T-helper 1 cell treated with Interleukin-12 subunit alpha and Interleukin-12 subunit beta and Interleukin-4 antibody, amounts not matched to agents 30 μg/mL and 1 μg/mL, for 36 hours (primary cell): ENCODE data around the gene NKX2-4.
A peak's percentile ranks its signal among the peaks of the same experiment; 100 is the strongest.

Experiments
- H3K27ac Mint-ChIP-seq: one replicate; pipeline ENCODE4 v1.8.0; 2021; ENCODE audit warnings: mild to moderate bottlenecking, mixed read lengths
- H3K27me3 Mint-ChIP-seq: one replicate; pipeline ENCODE4 v1.8.0; 2021; ENCODE audit warnings: low read depth, mixed read lengths
- H3K36me3 Mint-ChIP-seq: one replicate; pipeline ENCODE4 v1.8.0; 2021; ENCODE audit warnings: low read depth, mixed read lengths
- H3K4me1 Mint-ChIP-seq: one replicate; pipeline ENCODE4 v1.8.0; 2021; ENCODE audit warnings: low read depth, mixed read lengths
- H3K4me3 Mint-ChIP-seq: one replicate; pipeline ENCODE4 v1.8.0; 2021; ENCODE audit warnings: mild to moderate bottlenecking, moderate library complexity, mixed read lengths
- H3K9me3 Mint-ChIP-seq: one replicate; pipeline ENCODE4 v1.8.0; 2021; ENCODE audit warnings: mixed read lengths

Gene NKX2-4

GRCh38 chr20:21398109-21399004 lies 1.0 kb upstream of the NKX2-4 start:
- H3K4me1 Mint-ChIP-seq: peaks cover 8% of the 10 kb centered on the region
- H3K4me3 Mint-ChIP-seq: peak overlapping the region; percentile 7
- H3K9me3 Mint-ChIP-seq: no peaks in the 10 kb centered on the region
- H3K27ac Mint-ChIP-seq: peak overlapping the region; percentile 16
- H3K27me3 Mint-ChIP-seq: peaks cover 75% of the 10 kb centered on the region
- no peaks in the 10 kb centered on the region for H3K36me3 Mint-ChIP-seq

GRCh38 chr20:21396599-21397340 lies 556 bp downstream of the NKX2-4 start:
- H3K27ac Mint-ChIP-seq: no peak overlapping the region
- H3K36me3 Mint-ChIP-seq: peaks cover 5% of the 10 kb centered on the region
- no peak overlapping the region for H3K4me3 Mint-ChIP-seq
- H3K9me3 Mint-ChIP-seq: no peaks in the 10 kb centered on the region
- H3K27me3 Mint-ChIP-seq: peaks cover 79% of the 10 kb centered on the region
- peaks cover 24% of the 10 kb centered on the region for H3K4me1 Mint-ChIP-seq

GRCh38 chr20:21395666-21396598 lies 1.4 kb downstream of the NKX2-4 start:
- no peaks in the 10 kb centered on the region for H3K9me3 Mint-ChIP-seq
- H3K27me3 Mint-ChIP-seq: peaks cover 78% of the 10 kb centered on the region
- H3K36me3 Mint-ChIP-seq: peaks cover 9% of the 10 kb centered on the region
- H3K4me1 Mint-ChIP-seq: peaks cover 29% of the 10 kb centered on the region
- H3K27ac Mint-ChIP-seq: peak overlapping the region; percentile 71
- H3K4me3 Mint-ChIP-seq: peak overlapping the region; percentile 68

GRCh38 chr20:21395051-21395665 lies 2.2 kb downstream of the NKX2-4 start:
- H3K4me3 Mint-ChIP-seq: peak overlapping the region; percentile 68
- H3K27me3 Mint-ChIP-seq: peaks cover 73% of the 10 kb centered on the region
- peak overlapping the region; percentile 71 for H3K27ac Mint-ChIP-seq
- H3K4me1 Mint-ChIP-seq: peaks cover 29% of the 10 kb centered on the region
- peaks cover 17% of the 10 kb centered on the region for H3K36me3 Mint-ChIP-seq
- H3K9me3 Mint-ChIP-seq: no peaks in the 10 kb centered on the region

GRCh38 chr20:21394551-21394950 lies 2.8 kb downstream of the NKX2-4 start:
- peaks cover 29% of the 10 kb centered on the region for H3K4me1 Mint-ChIP-seq
- peaks cover 19% of the 10 kb centered on the region for H3K36me3 Mint-ChIP-seq
- H3K9me3 Mint-ChIP-seq: no peaks in the 10 kb centered on the region
- H3K27ac Mint-ChIP-seq: no peak overlapping the region
- H3K27me3 Mint-ChIP-seq: peaks cover 68% of the 10 kb centered on the region
- no peak overlapping the region for H3K4me3 Mint-ChIP-seq

GRCh38 chr20:21393816-21394519 lies 3.4 kb downstream of the NKX2-4 start:
- no peaks in the 10 kb centered on the region for H3K9me3 Mint-ChIP-seq
- no peak overlapping the region for H3K27ac Mint-ChIP-seq
- peaks cover 29% of the 10 kb centered on the region for H3K4me1 Mint-ChIP-seq
- H3K4me3 Mint-ChIP-seq: no peak overlapping the region
- peaks cover 62% of the 10 kb centered on the region for H3K27me3 Mint-ChIP-seq
- H3K36me3 Mint-ChIP-seq: peaks cover 21% of the 10 kb centered on the region

- Mint-ChIP-seq H3K4me1 (peaks cover 29% of the 10 kb centered on the region), H3K27ac (no peak overlapping the region), H3K9me3 (no peaks in the 10 kb centered on the region), H3K4me3 (no peak overlapping the region), H3K27me3 (peaks cover 54% of the 10 kb centered on the region), H3K36me3 (peaks cover 24% of the 10 kb centered on the region)
Observed at GRCh38 chr20:21393166-21393565, 4.2 kb downstream of the NKX2-4 start.

- H3K27ac Mint-ChIP-seq: no peak overlapping the region
- peaks cover 46% of the 10 kb centered on the region for H3K27me3 Mint-ChIP-seq
- peak overlapping the region; percentile 53 for H3K4me3 Mint-ChIP-seq
- peaks cover 33% of the 10 kb centered on the region for H3K36me3 Mint-ChIP-seq
- peaks cover 27% of the 10 kb centered on the region for H3K4me1 Mint-ChIP-seq
- H3K9me3 Mint-ChIP-seq: no peaks in the 10 kb centered on the region
Observed at GRCh38 chr20:21391972-21392352, 5.4 kb downstream of the NKX2-4 start.

- peaks cover 27% of the 10 kb centered on the region for H3K4me1 Mint-ChIP-seq
- H3K27ac Mint-ChIP-seq: no peak overlapping the region
- H3K27me3 Mint-ChIP-seq: peaks cover 46% of the 10 kb centered on the region
- peaks cover 36% of the 10 kb centered on the region for H3K36me3 Mint-ChIP-seq
- H3K9me3 Mint-ChIP-seq: no peaks in the 10 kb centered on the region
- H3K4me3 Mint-ChIP-seq: peak overlapping the region; percentile 53
Observed at GRCh38 chr20:21391185-21391971, 5.9 kb downstream of the NKX2-4 start.

- H3K9me3 Mint-ChIP-seq: no peaks in the 10 kb centered on the region
- peaks cover 46% of the 10 kb centered on the region for H3K27me3 Mint-ChIP-seq
- H3K36me3 Mint-ChIP-seq: peaks cover 36% of the 10 kb centered on the region
- H3K27ac Mint-ChIP-seq: no peak overlapping the region
- H3K4me3 Mint-ChIP-seq: no peak overlapping the region
- peaks cover 27% of the 10 kb centered on the region for H3K4me1 Mint-ChIP-seq
Observed at GRCh38 chr20:21390768-21391167, 6.6 kb downstream of the NKX2-4 start.

GRCh38 chr20:21389368-21389767 lies 8.0 kb downstream of the NKX2-4 start:
- Mint-ChIP-seq H3K4me1 (peaks cover 22% of the 10 kb centered on the region), H3K36me3 (peaks cover 36% of the 10 kb centered on the region), H3K27ac (no peak overlapping the region), H3K4me3 (no peak overlapping the region), H3K9me3 (no peaks in the 10 kb centered on the region), H3K27me3 (peaks cover 35% of the 10 kb centered on the region)

GRCh38 chr20:21388566-21388965 lies 8.8 kb downstream of the NKX2-4 start:
- Mint-ChIP-seq H3K27ac (no peak overlapping the region), H3K9me3 (no peaks in the 10 kb centered on the region)

GRCh38 chr20:21387528-21387927 lies 9.8 kb downstream of the NKX2-4 start:
- H3K27ac Mint-ChIP-seq: no peak overlapping the region
- peaks cover 44% of the 10 kb centered on the region for H3K36me3 Mint-ChIP-seq
- no peaks in the 10 kb centered on the region for H3K9me3 Mint-ChIP-seq
- peaks cover 12% of the 10 kb centered on the region for H3K4me1 Mint-ChIP-seq
- H3K27me3 Mint-ChIP-seq: peaks cover 17% of the 10 kb centered on the region
- no peak overlapping the region for H3K4me3 Mint-ChIP-seq

More at GRCh38 chr20:21388566-21388965, 8.8 kb downstream of the NKX2-4 start:
- peaks cover 22% of the 10 kb centered on the region for H3K4me1 Mint-ChIP-seq
- peaks cover 40% of the 10 kb centered on the region for H3K36me3 Mint-ChIP-seq
- H3K4me3 Mint-ChIP-seq: no peak overlapping the region
- H3K27me3 Mint-ChIP-seq: peaks cover 27% of the 10 kb centered on the region
